GM03348 (cell line): ENCODE data around the gene DNM2.
"Not testable (repeated sequence)": the region's sequence is repeated elsewhere in the genome, so short reads cannot be mapped to it uniquely, and the experiment has no call there.

Experiments
- DNase-seq: peaks from one replicate; pipeline ENCODE4 v3.0.0; 2012; ENCODE audit warnings: low spot score

Gene DNM2

GRCh38 chr19:10726268-10726667 is 8.4 kb downstream of the DNM2 start:
- DNase-seq: no peak

DNA sequence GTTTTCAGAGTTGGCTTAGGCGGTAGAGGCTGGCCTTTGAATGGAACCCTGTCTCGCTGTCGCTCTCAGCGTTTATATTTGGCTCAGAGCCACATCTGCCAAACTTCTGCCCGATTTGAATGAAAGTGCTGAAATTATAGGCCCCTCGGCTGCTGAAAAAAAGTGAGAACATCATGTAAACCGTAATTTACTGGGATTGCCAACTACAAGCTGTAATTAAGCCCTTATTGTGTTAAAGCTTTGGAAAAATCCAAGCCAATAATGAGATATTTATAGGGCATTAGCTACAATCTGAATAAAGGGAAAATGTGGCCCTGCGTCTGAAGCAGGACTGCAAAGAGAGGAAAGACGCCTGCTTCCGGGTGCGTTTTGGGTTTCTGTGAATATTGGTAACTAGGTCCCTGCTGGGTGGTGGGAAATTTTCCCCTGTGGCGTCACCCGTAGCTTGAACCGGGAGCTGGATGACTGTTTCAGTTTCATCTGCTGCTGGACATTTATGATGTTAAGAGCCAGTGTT is 9.9 kb downstream of the DNM2 start:
- DNase-seq: no peak

DNA sequence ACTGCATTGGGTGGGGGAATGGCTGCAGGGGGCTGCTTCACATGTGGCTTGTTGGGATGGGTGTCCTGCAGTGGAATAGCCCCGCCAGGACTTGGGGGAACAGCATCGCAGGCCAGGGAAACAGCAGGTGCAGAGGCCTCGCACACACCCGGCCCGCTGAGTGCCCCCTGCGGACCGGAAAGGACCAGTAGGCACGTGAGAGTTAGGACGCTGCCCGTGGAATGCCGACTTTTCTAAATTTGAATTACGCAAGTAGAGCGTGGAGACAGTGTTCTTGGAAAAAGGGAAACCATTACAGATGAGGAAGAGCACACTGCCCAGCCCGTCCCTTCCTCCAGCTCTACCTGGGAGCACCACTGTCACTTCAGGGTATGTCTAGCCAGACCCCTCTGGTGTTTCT is 11.5 kb downstream of the DNM2 start:
- no peak for DNase-seq

- no peak for DNase-seq
Measured at GRCh38 chr19:10730932-10731331, 13.1 kb downstream of the DNM2 start.

DNA sequence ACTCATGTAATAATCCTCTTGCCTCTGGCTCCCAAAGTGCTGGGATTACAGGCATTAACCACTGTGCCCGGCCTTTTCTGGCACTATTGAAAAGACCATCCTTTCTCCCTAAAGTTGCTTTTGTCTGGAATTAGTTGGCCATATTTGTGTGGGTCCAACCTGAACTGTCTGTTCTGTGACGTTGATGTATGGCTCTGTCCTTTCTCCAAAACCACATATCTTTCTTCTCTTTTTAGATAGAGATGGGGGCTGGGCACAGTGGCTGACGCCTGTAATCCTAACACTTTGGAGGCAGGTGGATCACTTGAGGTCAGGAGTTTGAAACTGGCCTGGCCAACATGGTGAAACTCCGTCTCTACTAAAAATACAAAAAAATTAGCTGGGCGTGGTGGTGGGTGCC is 17.9 kb downstream of the DNM2 start:
- no peak for DNase-seq

DNA sequence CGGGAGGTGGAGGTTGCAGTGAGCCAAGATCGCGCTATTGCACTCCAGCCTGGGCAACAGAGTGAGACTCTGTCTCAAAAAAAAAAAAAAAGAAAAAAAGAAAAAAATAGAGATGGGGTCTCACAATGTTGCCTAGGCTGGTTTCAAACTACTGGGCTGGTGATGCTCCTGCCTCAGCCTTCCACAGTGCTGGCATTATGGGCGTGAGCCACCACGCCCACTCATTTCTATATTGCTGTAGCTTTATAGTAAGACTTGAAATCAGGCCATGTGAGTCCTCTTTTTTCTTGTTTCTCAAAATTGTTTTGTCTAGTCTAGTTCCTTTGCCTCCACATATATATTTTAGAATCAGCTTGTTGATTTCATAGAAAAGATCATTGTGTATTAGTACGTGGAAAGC is 18.3 kb downstream of the DNM2 start:
- DNase-seq: no peak

GRCh38 chr19:10736916-10737551 is 19.2 kb downstream of the DNM2 start:
- no peak for DNase-seq

GRCh38 chr19:10737722-10738121 is 19.8 kb downstream of the DNM2 start:
- no peak for DNase-seq

DNA sequence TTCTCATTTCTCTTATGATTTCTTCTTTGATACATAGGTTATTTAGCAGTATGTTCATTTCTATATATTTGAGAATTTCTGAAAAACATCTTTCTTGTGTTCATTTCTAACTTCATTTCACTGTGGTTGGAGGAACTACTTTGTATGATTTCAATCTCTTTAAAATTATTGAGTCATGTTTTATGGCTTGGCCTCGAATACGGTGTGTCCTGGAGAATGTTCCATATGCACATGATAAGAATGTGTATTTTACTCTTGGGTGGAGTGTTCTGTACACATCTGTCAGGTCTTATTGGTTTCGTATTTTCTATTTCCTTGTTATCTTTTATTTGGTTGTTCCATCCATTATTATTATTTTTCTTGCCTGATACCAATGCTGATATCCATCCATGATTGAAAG is 22.9 kb downstream of the DNM2 start:
- DNase-seq: no peak

DNA sequence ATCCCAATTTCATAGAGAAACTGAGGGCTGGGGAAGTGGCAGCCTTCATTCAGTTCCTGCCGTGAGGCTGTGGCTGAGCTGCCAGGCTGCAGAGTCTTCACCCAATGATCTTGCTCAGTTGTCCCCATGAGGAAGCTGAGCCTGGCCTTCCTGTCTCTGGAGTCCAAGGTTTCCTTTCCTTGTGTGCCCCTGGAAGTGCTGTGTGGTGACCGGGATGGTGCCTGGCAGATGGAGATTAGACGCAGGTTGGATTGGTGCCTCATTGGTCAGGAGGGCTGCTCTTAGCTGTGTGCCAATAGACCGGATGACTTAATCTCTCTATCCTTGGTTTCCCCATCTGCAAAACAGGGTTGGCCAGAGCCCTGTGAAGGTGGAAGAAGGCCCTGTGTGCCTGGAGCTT is 24.6 kb downstream of the DNM2 start:
- no peak for DNase-seq

DNA sequence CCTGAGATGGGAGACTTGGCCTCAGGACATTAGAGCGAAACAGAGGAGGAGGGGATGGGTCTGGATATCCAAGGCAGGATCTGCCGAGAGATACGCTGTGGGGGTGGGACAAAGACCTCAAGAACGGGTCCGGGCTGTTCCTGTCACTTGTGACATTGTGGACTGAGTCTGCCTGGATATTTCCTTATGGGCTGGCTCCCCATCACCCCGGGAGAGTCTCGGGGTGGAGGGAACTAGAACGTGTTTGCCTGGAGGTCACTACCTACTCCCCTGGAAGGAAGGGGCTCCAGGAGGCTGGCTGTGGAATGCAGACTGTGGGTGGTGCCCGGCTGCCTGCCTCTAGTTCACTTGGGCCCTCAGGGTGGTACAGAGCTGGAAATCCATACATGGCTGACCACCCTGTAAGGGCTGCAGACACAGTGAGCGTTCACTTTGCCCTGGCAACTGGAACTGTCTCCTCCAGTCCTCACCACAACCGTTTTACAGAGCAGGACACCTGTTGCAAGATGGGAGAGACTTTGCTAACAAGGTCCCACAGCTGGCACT is 26.4 kb downstream of the DNM2 start:
- no peak for DNase-seq

- DNase-seq: no peak
Measured at GRCh38 chr19:10744801-10745293, 27.0 kb downstream of the DNM2 start.

DNA sequence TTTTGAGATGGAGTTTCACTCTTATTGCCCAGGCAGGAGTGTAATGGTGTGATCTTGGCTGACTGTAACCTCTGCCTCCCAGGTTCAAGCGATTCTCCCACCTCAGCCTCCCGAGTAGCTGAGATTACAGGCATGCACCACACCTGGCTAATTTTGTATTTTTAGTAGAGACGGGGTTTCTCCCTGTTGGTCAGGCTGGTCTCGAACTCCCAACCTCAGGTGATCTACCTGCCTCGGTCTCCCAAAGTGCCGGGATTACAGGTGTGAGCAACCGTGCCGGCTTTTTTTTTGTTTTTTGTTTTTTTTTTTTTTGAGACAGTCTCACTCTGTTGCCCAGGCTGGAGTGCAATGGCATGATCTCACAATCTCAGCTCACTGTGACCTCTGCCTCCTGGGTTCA is 28.6 kb downstream of the DNM2 start:
- not testable (repeated sequence) for DNase-seq

GRCh38 chr19:10747271-10747670 is 29.4 kb downstream of the DNM2 start:
- no peak for DNase-seq

GRCh38 chr19:10747674-10748073 is 29.8 kb downstream of the DNM2 start:
- no peak for DNase-seq

GRCh38 chr19:10748195-10748926 is 30.5 kb downstream of the DNM2 start:
- no peak for DNase-seq

GRCh38 chr19:10748927-10749434 is 31.1 kb downstream of the DNM2 start:
- peak; percentile 47 for DNase-seq

DNA sequence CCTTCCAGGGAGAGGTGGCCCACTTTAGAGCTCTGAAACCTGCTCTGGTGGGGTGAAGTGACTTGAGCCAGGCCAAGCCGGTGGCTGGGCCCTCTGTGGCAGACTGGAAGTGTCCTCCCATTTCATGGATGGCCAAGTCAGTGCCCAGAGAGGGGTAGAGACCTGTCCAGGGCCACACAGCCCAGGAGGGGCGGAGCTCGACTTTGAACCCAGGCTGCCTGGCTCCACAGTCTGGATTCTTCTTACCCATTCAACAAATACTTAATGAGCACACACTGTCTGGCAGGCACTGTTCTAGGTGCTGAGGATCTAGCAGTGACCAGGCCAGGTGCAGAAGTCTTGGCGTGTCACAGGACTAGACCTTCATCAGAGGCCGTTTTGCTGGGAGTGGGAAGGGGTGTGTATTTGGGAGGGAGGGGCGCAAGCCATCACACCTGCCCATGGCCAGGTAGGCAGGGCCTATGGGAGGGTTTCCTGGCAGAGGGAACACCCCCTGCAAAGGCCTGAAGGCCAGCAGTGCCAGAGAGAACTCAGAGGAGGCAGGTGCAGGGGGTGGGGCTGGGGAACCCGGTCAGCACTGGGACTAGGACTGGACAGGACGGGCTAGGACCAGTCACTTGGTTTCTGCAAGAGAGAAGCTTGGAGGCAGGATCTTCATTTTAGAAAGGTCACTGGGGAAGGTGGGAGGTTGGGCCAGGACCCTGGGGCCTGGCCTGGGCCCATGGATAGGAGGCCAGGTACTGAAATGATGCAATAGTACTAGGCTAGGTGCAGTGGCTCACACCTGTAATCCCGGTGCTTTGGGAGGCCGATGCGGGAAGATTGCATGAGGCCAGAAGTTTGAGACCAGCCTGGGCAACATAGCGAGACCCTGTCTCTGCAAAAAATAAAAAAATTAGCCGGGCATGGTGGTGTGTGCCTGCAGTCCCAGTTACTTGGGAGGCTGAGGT is 31.8 kb downstream of the DNM2 start:
- no peak for DNase-seq

- DNase-seq: peak; percentile 37
Measured at GRCh38 chr19:10751109-10751953, 33.5 kb downstream of the DNM2 start.

DNA sequence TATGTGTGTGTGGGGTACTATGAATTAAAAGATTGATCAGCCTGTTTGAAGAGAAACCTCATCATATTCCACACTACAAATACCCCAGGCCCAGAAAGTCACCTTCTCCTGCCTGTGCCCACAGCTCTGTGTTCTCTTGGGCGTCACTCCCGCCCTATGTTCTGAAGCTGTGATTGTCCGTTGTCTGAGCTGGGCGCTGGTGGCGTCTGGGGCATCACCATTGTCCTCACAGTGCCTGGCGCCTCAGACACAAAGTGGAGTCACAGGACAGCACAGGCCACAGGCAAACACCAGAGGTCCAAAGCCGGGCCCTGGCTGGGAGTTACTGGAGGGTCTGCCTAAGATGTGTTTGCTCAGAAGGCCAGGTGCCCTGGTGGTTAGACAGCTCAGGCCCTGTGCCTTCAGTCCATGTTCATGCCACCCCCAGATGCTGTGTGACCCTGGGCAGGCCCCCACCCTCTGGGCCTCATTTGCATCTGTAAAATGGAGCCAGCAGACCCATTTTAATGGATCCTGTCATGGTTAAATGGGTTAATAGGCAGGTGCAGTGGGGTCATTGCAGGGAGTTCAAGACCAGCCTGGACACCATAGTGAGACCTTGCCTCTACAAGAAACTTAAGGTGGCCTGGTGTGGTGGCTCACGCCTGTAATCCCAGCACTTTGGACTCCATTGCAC is 34.5 kb downstream of the DNM2 start:
- no peak for DNase-seq
